ENCODE results near the gene SCFD2. TPM values are rescaled to one million over a fixed set of nuclear protein-coding genes. Genes with fewer than 3 reads are reported as not detected.

The SCFD2 gene
- polyA plus RNA-seq, 2 donors, result 4.8 to 8.2 TPM

GRCh38 chr4:52984462-52984881, 381.4 kb downstream of the SCFD2 start:
- H3K27me3 ChIP-seq (ENCODE audit: control insufficient read depth in 1 of 2, insufficient read depth in 2 of 2, low read length in 2 of 2), result no peaks in the 10 kb centered on the region
- H3K36me3 ChIP-seq (ENCODE audit: control insufficient read depth in 2 of 2, insufficient read depth in 2 of 2, low read length in 1 of 2), result no peaks in the 10 kb centered on the region
- no peaks in the 10 kb centered on the region for H3K4me1 ChIP-seq (ENCODE audit: control insufficient read depth in 2 of 2, insufficient read depth in 2 of 2, low read length in 1 of 2)
- H3K9me3 ChIP-seq (ENCODE audit: control insufficient read depth in 2 of 2, insufficient read depth in 1 of 2, low read depth in 1 of 2, low read length in 1 of 2), result no peaks in the 10 kb centered on the region
- no peak overlapping the region for H3K27ac ChIP-seq (ENCODE audit: low read depth in 2 of 2, low read length in 1 of 2)
- WGBS, 2 donors, result 26 to 33% methylated on average over 2 of the region's 2 CpGs
- H3K4me3 ChIP-seq (ENCODE audit: low read depth in 1 of 2, low read length in 2 of 2), result no peak overlapping the region

GRCh38 chr4:52983563-52984303, 382.1 kb downstream of the SCFD2 start:
- Histone ChIP-seq H3K27me3 (ENCODE audit: control insufficient read depth in 1 of 2, insufficient read depth in 2 of 2, low read length in 2 of 2) (no peaks in the 10 kb centered on the region), H3K27ac (ENCODE audit: low read depth in 2 of 2, low read length in 1 of 2) (no peak overlapping the region), H3K4me3 (ENCODE audit: low read depth in 1 of 2, low read length in 2 of 2) (no peak overlapping the region), H3K36me3 (ENCODE audit: control insufficient read depth in 2 of 2, insufficient read depth in 2 of 2, low read length in 1 of 2) (no peaks in the 10 kb centered on the region), H3K9me3 (ENCODE audit: control insufficient read depth in 2 of 2, insufficient read depth in 1 of 2, low read depth in 1 of 2, low read length in 1 of 2) (no peaks in the 10 kb centered on the region), H3K4me1 (ENCODE audit: control insufficient read depth in 2 of 2, insufficient read depth in 2 of 2, low read length in 1 of 2) (no peaks in the 10 kb centered on the region)
- 0% methylated on average over 1 of the region's 1 CpG for WGBS, 2 donors

- Histone ChIP-seq H3K4me1 (ENCODE audit: control insufficient read depth in 2 of 2, insufficient read depth in 2 of 2, low read length in 1 of 2) (no peaks in the 10 kb centered on the region), H3K9me3 (ENCODE audit: control insufficient read depth in 2 of 2, insufficient read depth in 1 of 2, low read depth in 1 of 2, low read length in 1 of 2) (no peaks in the 10 kb centered on the region), H3K36me3 (ENCODE audit: control insufficient read depth in 2 of 2, insufficient read depth in 2 of 2, low read length in 1 of 2) (no peaks in the 10 kb centered on the region), H3K4me3 (ENCODE audit: low read depth in 1 of 2, low read length in 2 of 2) (no peak overlapping the region), H3K27ac (ENCODE audit: low read depth in 2 of 2, low read length in 1 of 2) (no peak overlapping the region), H3K27me3 (ENCODE audit: control insufficient read depth in 1 of 2, insufficient read depth in 2 of 2, low read length in 2 of 2) (no peaks in the 10 kb centered on the region)
- 56 to 71% methylated on average over 3 of the region's 3 CpGs for WGBS, 2 donors
These were observed 382.9 kb downstream of the SCFD2 start for GRCh38 chr4:52982946-52983340.

GRCh38 chr4:52982255-52982945, 383.5 kb downstream of the SCFD2 start:
- Histone ChIP-seq H3K27me3 (ENCODE audit: control insufficient read depth in 1 of 2, insufficient read depth in 2 of 2, low read length in 2 of 2) (no peaks in the 10 kb centered on the region), H3K36me3 (ENCODE audit: control insufficient read depth in 2 of 2, insufficient read depth in 2 of 2, low read length in 1 of 2) (no peaks in the 10 kb centered on the region), H3K27ac (ENCODE audit: low read depth in 2 of 2, low read length in 1 of 2) (no peak overlapping the region), H3K4me3 (ENCODE audit: low read depth in 1 of 2, low read length in 2 of 2) (no peak overlapping the region), H3K4me1 (ENCODE audit: control insufficient read depth in 2 of 2, insufficient read depth in 2 of 2, low read length in 1 of 2) (no peaks in the 10 kb centered on the region), H3K9me3 (ENCODE audit: control insufficient read depth in 2 of 2, insufficient read depth in 1 of 2, low read depth in 1 of 2, low read length in 1 of 2) (no peaks in the 10 kb centered on the region)
- WGBS, 2 donors, result 71 to 76% methylated on average over 2 of the region's 2 CpGs

- Histone ChIP-seq H3K27ac (ENCODE audit: low read depth in 2 of 2, low read length in 1 of 2) (no peak overlapping the region), H3K27me3 (ENCODE audit: control insufficient read depth in 1 of 2, insufficient read depth in 2 of 2, low read length in 2 of 2) (no peaks in the 10 kb centered on the region), H3K36me3 (ENCODE audit: control insufficient read depth in 2 of 2, insufficient read depth in 2 of 2, low read length in 1 of 2) (no peaks in the 10 kb centered on the region), H3K9me3 (ENCODE audit: control insufficient read depth in 2 of 2, insufficient read depth in 1 of 2, low read depth in 1 of 2, low read length in 1 of 2) (no peaks in the 10 kb centered on the region), H3K4me3 (ENCODE audit: low read depth in 1 of 2, low read length in 2 of 2) (no peak overlapping the region), H3K4me1 (ENCODE audit: control insufficient read depth in 2 of 2, insufficient read depth in 2 of 2, low read length in 1 of 2) (no peaks in the 10 kb centered on the region)
- WGBS, 2 donors, result 83 to 89% methylated on average over 3 of the region's 3 CpGs
These were observed 385.9 kb downstream of the SCFD2 start for GRCh38 chr4:52979821-52980590.

- H3K27ac ChIP-seq (ENCODE audit: low read depth in 2 of 2, low read length in 1 of 2), result no peak overlapping the region
- H3K36me3 ChIP-seq (ENCODE audit: control insufficient read depth in 2 of 2, insufficient read depth in 2 of 2, low read length in 1 of 2), result no peaks in the 10 kb centered on the region
- no peaks in the 10 kb centered on the region for H3K27me3 ChIP-seq (ENCODE audit: control insufficient read depth in 1 of 2, insufficient read depth in 2 of 2, low read length in 2 of 2)
- no peaks in the 10 kb centered on the region for H3K9me3 ChIP-seq (ENCODE audit: control insufficient read depth in 2 of 2, insufficient read depth in 1 of 2, low read depth in 1 of 2, low read length in 1 of 2)
- H3K4me3 ChIP-seq (ENCODE audit: low read depth in 1 of 2, low read length in 2 of 2), result no peak overlapping the region
- no peaks in the 10 kb centered on the region for H3K4me1 ChIP-seq (ENCODE audit: control insufficient read depth in 2 of 2, insufficient read depth in 2 of 2, low read length in 1 of 2)
- 94 to 98% methylated on average over 1 of the region's 1 CpG for WGBS, 2 donors
These were observed 386.8 kb downstream of the SCFD2 start for GRCh38 chr4:52979020-52979419.

DNA sequence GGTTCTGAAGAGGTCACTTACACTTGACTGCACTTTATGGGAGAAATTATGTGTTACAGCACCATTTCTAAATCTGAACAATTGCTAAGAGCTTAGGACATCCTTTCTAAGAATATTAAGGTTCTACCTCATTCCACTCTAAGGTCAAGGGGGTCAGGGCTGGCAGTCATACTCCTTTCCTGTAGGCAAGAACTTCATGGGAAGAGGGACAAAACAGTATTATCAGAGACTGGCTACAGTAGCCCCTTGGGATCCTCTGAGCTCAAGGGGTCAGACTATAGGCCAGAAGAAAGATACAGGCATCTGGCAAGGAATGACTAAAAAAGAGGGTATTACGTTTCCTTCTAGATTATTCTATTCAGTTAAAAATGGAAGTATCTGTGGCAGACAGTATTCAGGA, 388.6 kb downstream of the SCFD2 start:
- H3K4me3 ChIP-seq (ENCODE audit: low read depth in 1 of 2, low read length in 2 of 2), result no peak overlapping the region
- H3K9me3 ChIP-seq (ENCODE audit: control insufficient read depth in 2 of 2, insufficient read depth in 1 of 2, low read depth in 1 of 2, low read length in 1 of 2), result no peaks in the 10 kb centered on the region
- H3K27me3 ChIP-seq (ENCODE audit: control insufficient read depth in 1 of 2, insufficient read depth in 2 of 2, low read length in 2 of 2), result no peaks in the 10 kb centered on the region
- WGBS, 2 donors, result 81 to 89% methylated on average over 1 of the region's 1 CpG
- H3K36me3 ChIP-seq (ENCODE audit: control insufficient read depth in 2 of 2, insufficient read depth in 2 of 2, low read length in 1 of 2), result no peaks in the 10 kb centered on the region
- H3K27ac ChIP-seq (ENCODE audit: low read depth in 2 of 2, low read length in 1 of 2), result no peak overlapping the region
- no peaks in the 10 kb centered on the region for H3K4me1 ChIP-seq (ENCODE audit: control insufficient read depth in 2 of 2, insufficient read depth in 2 of 2, low read length in 1 of 2)

DNA sequence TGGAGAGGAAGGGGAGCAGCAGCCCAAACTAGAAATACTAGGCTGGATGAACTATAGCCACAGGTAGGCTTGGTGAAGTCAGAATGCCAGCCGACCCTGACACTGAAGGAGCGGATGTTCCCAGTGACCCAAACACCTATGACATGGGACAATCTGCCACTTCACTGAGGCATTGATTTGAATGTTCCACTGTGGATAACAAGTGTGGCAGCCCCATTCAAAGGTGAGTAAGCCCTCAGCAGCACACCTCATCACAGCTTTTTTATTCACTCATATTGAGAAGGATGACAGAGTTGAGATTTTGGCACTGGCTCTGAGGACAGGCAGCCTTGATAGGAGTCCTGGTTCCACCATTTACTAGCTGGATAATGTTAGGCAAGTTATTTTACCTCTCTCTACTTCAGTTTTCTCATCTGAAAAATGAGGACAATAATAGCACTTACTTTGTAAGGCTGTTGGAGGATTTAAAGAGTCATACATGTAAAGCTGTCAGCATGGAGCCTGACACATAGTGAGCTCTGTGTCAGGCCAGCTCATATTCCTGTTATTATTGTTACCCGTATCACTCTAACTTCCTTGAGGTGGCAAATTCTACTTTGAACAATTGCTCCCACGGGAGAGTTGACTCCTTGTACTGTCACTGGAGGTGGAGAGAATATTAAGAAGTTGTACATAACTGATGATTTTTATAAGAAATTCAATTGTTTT, 389.2 kb downstream of the SCFD2 start:
- no peak overlapping the region for H3K4me3 ChIP-seq (ENCODE audit: low read depth in 1 of 2, low read length in 2 of 2)
- H3K9me3 ChIP-seq (ENCODE audit: control insufficient read depth in 2 of 2, insufficient read depth in 1 of 2, low read depth in 1 of 2, low read length in 1 of 2), result no peaks in the 10 kb centered on the region
- no peaks in the 10 kb centered on the region for H3K4me1 ChIP-seq (ENCODE audit: control insufficient read depth in 2 of 2, insufficient read depth in 2 of 2, low read length in 1 of 2)
- H3K27me3 ChIP-seq (ENCODE audit: control insufficient read depth in 1 of 2, insufficient read depth in 2 of 2, low read length in 2 of 2), result no peaks in the 10 kb centered on the region
- WGBS, 2 donors, result 83 to 84% methylated on average over 4 of the region's 4 CpGs
- H3K36me3 ChIP-seq (ENCODE audit: control insufficient read depth in 2 of 2, insufficient read depth in 2 of 2, low read length in 1 of 2), result no peaks in the 10 kb centered on the region
- no peak overlapping the region for H3K27ac ChIP-seq (ENCODE audit: low read depth in 2 of 2, low read length in 1 of 2)

DNA sequence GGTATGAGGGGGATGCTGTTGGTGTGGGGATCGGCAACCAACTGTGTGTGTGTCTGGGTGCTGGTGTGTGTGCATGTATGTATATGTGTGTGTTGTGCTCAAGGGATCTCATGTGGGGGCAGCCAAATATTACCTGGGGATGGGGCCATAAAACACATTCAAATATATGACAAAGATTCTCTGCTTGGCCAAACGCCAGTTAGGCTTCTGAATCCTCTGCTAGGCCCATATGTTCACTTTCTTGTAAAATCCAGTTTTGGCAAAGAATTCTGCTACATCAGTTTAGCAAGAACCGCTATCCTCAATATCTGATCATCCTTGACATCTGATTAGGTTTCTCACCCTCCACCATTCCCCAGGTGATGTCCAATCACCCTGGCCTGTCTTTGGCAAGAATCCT, 397.2 kb downstream of the SCFD2 start:
- no peak overlapping the region for H3K4me3 ChIP-seq (ENCODE audit: low read depth in 1 of 2, low read length in 2 of 2)
- no peak overlapping the region for H3K27ac ChIP-seq (ENCODE audit: low read depth in 2 of 2, low read length in 1 of 2)
- no peaks in the 10 kb centered on the region for H3K4me1 ChIP-seq (ENCODE audit: control insufficient read depth in 2 of 2, insufficient read depth in 2 of 2, low read length in 1 of 2)
- H3K36me3 ChIP-seq (ENCODE audit: control insufficient read depth in 2 of 2, insufficient read depth in 2 of 2, low read length in 1 of 2), result no peaks in the 10 kb centered on the region
- no peaks in the 10 kb centered on the region for H3K27me3 ChIP-seq (ENCODE audit: control insufficient read depth in 1 of 2, insufficient read depth in 2 of 2, low read length in 2 of 2)
- WGBS, 2 donors, result 85 to 92% methylated on average over 3 of the region's 3 CpGs
- H3K9me3 ChIP-seq (ENCODE audit: control insufficient read depth in 2 of 2, insufficient read depth in 1 of 2, low read depth in 1 of 2, low read length in 1 of 2), result peaks cover 0 to 2% of the 10 kb centered on the region in 2 donors

Data from esophagus (tissue), 2 donors.